Uterus (tissue), 2 donors: ENCODE measurements around the gene TRIO.
"Not testable (repeated sequence)": the region's sequence is repeated elsewhere in the genome, so short reads cannot be mapped to it uniquely, and the experiment has no call there.

Experiments used
- POLR2A ChIP-seq, 2 donors: fragments of 450-650 bp; IDR thresholded peaks; one replicate each; pipeline ENCODE4 v1.6.1; 2016; ENCODE audit warnings: antibody characterized with exemption in 2 of 2, mild to moderate bottlenecking in 1 of 2, moderate library complexity in 1 of 2
- TF ChIP-seq, protein P1 (sequence below), 4 experiments: fragments of 200-600 bp in 2 of 4; fragments of 450-650 bp in 2 of 4; sonication (generic) in 2 of 4; IDR thresholded peaks; one replicate each; pipeline ENCODE4 v1.5.1; 2016 to 2019; ENCODE audit warnings: antibody characterized with exemption in 4 of 4, mild to moderate bottlenecking in 2 of 4, moderate library complexity in 1 of 4

DNA sequence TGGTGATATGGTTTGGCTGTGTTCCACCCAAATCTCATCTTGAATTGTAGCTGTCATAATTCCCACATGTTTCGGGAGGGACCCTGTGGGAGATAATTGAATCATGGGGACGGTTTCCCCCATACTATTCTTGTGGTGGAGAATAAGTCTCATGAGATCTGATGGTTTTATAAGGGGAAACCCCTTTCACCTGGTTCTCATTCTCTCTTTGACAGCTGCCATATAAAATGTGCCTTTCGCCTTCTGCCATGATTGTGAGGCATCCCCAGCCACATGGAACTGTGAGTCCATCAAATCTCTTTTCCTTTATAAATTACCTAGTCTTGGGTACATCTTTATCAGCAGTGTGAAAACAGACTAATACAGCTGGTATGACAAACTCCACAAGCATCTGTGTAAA lies 411.1 kb downstream of the TRIO start:
- not testable (repeated sequence) for TF ChIP-seq POLR2A (IDR thresholded peaks at IDR 0.05)
- TF ChIP-seq, protein P1, sequence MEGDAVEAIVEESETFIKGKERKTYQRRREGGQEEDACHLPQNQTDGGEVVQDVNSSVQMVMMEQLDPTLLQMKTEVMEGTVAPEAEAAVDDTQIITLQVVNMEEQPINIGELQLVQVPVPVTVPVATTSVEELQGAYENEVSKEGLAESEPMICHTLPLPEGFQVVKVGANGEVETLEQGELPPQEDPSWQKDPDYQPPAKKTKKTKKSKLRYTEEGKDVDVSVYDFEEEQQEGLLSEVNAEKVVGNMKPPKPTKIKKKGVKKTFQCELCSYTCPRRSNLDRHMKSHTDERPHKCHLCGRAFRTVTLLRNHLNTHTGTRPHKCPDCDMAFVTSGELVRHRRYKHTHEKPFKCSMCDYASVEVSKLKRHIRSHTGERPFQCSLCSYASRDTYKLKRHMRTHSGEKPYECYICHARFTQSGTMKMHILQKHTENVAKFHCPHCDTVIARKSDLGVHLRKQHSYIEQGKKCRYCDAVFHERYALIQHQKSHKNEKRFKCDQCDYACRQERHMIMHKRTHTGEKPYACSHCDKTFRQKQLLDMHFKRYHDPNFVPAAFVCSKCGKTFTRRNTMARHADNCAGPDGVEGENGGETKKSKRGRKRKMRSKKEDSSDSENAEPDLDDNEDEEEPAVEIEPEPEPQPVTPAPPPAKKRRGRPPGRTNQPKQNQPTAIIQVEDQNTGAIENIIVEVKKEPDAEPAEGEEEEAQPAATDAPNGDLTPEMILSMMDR (IDR thresholded peaks at IDR 0.05), result not testable (repeated sequence)
